Panc1 (cell line): ENCODE data around the gene FRMD4A. TPM values are rescaled to one million over a fixed set of nuclear protein-coding genes. Genes with fewer than 3 reads are reported as not detected.

Experiments
- ATAC-seq: fragments of 200-7000 bp; cut with Tn5 transposase; 2 replicates; pipeline ENCODE4 v1.9.1; 2020; ENCODE audit warnings: mild to moderate bottlenecking, moderate library complexity
- BruUV-seq: library from RNA; stranded (reverse); fragments of 400-500 nt; replicated peaks from 2 replicates; lab custom pipeline; 2021; lab: Mats Ljungman, UMichigan
- CTCF ChIA-PET: fragments of 300-600 bp; sonication (Branson Sonifier 250); formaldehyde crosslinking; loops from one replicate; lab custom pipeline; 2022; ENCODE audit warnings: antibody characterized with exemption; lab: Charles Lee
- POLR2A ChIA-PET: fragments of 300-600 bp; sonication (Branson Sonifier 250); formaldehyde crosslinking; loops from one replicate; lab custom pipeline; 2022; ENCODE audit warnings: antibody characterized with exemption; lab: Charles Lee
- DNase-seq: peaks from one replicate; pipeline ENCODE4 v3.0.0-alpha.2; 2010; ENCODE audit warnings: low read depth, low spot score
- H3K27ac ChIP-seq: 2 replicates; pipeline ENCODE4 v1.5.1; 2011; ENCODE audit warnings: mild to moderate bottlenecking, low read length, inconsistent platforms
- H3K27me3 ChIP-seq: fragments of 200-500 bp; sonication (Bioruptor generic); 2 replicates; pipeline ENCODE4 v1.6.0; 2014; ENCODE audit warnings: low read length, inconsistent platforms; ENCODE audit not compliant: control insufficient read depth, insufficient read depth
- H3K36me3 ChIP-seq: fragments of 200-500 bp; sonication (Bioruptor generic); 2 replicates; pipeline ENCODE4 v1.5.1; 2014; ENCODE audit warnings: inconsistent platforms, mild to moderate bottlenecking, low read length, moderate library complexity; ENCODE audit not compliant: control insufficient read depth, insufficient read depth
- H3K4me1 ChIP-seq: 2 replicates; pipeline ENCODE4 v1.5.1; 2011; ENCODE audit warnings: inconsistent platforms, mild to moderate bottlenecking, low read length, moderate library complexity; ENCODE audit not compliant: control insufficient read depth, insufficient read depth
- H3K4me3 ChIP-seq, 2 experiments: 2 replicates each; pipeline ENCODE4 v1.5.1; 2011 to 2012; ENCODE audit warnings: low read depth in 2 of 2, low read length in 2 of 2, mild to moderate bottlenecking in 2 of 2, inconsistent platforms in 1 of 2, moderate library complexity in 1 of 2
- H3K9me3 ChIP-seq: fragments of 200-500 bp; sonication (Bioruptor generic); 2 replicates; pipeline ENCODE4 v1.5.1; 2014; ENCODE audit warnings: low read depth, mild to moderate bottlenecking, inconsistent platforms, low read length, moderate library complexity; ENCODE audit not compliant: control insufficient read depth, insufficient read depth
- POLR2AphosphoS5 ChIP-seq: IDR thresholded peaks from 2 replicates; pipeline ENCODE4 v1.6.1; 2012; ENCODE audit warnings: mild to moderate bottlenecking, low read depth, low read length, moderate library complexity
- SIN3A ChIP-seq: IDR thresholded peaks from 2 replicates; pipeline ENCODE4 v1.6.1; 2012; ENCODE audit warnings: low read depth, mild to moderate bottlenecking, low read length, moderate library complexity, borderline replicate concordance; ENCODE audit not compliant: insufficient read depth
- TCF7L2 ChIP-seq: IDR thresholded peaks from 2 replicates; pipeline ENCODE4 v1.6.1; 2011; ENCODE audit warnings: mild to moderate bottlenecking, low read depth, low read length, inconsistent platforms
- in situ Hi-C: cut with HindIII; loops from 2 replicates; pipeline ENCODE4 v1.10.0; 2016; ENCODE audit warnings: low sequenced_read_pairs, low pct_unique_long_range_greater_than_20kb
- intact Hi-C: fragments of 100-400 bp; cut with micrococcal nuclease; formaldehyde crosslinking; loops from one replicate; pipeline ENCODE4 v1.10.0; 2022; ENCODE audit not compliant: unreplicated experiment
- total RNA-seq: library from RNA; stranded (reverse); gene quantifications from one replicate; pipeline ENCODE4 v1.2.1, GENCODE V29; 2021; ENCODE audit not compliant: unreplicated experiment
- TF ChIP-seq, protein P1 (sequence below), 2 experiments: IDR thresholded peaks; 2 replicates each; pipeline ENCODE4 v1.6.1; 2011 to 2012; ENCODE audit warnings: low read depth in 2 of 2, control low read depth in 1 of 2, low read length in 1 of 2, mild to moderate bottlenecking in 1 of 2, moderate library complexity in 1 of 2; ENCODE audit not compliant: insufficient read depth in 1 of 2
- TF ChIP-seq, protein P2 (sequence below): fragments of 450-650 bp; IDR thresholded peaks from 2 replicates; pipeline ENCODE4 v1.5.1; 2017; ENCODE audit warnings: mild to moderate bottlenecking

FRMD4A gene
- total RNA-seq, 1 experiment from 2014 or later, result 7.1 TPM

DNA sequence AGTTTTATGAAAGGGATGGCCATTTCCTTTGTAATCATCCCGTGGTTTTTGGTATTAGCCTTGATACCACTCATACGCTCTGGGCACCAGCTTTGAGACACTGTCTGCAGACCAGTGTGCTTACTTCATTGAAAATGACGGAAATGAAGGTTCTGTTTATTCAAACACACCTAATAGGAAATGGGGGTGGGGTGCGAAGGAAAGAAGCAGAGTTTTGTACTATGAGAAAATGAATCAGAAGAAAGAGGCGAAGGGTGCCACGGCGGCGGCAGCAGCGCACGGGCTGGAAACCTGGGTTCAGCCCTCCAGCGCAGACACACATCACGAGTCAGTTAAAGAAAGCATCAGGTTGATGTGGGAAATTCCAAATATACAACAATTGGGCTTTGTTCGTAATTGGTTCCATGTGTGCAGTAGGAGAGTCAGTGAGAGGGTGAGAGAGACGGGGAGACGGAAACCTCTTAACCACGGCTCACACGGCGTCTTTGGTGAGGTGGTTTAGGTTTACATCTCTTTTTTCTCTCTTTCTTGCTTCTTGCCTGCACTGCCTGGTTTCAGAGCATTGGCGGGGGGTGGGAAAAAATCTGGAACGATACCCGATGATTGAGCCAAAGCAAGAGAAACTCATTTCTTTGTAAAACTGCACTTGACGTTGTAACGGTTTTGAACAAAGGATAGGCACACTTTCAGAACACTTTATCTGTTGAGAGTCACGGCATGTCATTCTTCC, 321.2 kb downstream of the FRMD4A start:
- TF ChIP-seq POLR2AphosphoS5 (no peak), SIN3A (no peak), TCF7L2 (no peak)
- TF ChIP-seq, protein P1, sequence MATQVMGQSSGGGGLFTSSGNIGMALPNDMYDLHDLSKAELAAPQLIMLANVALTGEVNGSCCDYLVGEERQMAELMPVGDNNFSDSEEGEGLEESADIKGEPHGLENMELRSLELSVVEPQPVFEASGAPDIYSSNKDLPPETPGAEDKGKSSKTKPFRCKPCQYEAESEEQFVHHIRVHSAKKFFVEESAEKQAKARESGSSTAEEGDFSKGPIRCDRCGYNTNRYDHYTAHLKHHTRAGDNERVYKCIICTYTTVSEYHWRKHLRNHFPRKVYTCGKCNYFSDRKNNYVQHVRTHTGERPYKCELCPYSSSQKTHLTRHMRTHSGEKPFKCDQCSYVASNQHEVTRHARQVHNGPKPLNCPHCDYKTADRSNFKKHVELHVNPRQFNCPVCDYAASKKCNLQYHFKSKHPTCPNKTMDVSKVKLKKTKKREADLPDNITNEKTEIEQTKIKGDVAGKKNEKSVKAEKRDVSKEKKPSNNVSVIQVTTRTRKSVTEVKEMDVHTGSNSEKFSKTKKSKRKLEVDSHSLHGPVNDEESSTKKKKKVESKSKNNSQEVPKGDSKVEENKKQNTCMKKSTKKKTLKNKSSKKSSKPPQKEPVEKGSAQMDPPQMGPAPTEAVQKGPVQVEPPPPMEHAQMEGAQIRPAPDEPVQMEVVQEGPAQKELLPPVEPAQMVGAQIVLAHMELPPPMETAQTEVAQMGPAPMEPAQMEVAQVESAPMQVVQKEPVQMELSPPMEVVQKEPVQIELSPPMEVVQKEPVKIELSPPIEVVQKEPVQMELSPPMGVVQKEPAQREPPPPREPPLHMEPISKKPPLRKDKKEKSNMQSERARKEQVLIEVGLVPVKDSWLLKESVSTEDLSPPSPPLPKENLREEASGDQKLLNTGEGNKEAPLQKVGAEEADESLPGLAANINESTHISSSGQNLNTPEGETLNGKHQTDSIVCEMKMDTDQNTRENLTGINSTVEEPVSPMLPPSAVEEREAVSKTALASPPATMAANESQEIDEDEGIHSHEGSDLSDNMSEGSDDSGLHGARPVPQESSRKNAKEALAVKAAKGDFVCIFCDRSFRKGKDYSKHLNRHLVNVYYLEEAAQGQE (IDR thresholded peaks at IDR 0.05; ENCODE audit: insufficient read depth in 1 of 2, low read depth in 2 of 2, low read length in 1 of 2), result no peak
- TF ChIP-seq, protein P2, sequence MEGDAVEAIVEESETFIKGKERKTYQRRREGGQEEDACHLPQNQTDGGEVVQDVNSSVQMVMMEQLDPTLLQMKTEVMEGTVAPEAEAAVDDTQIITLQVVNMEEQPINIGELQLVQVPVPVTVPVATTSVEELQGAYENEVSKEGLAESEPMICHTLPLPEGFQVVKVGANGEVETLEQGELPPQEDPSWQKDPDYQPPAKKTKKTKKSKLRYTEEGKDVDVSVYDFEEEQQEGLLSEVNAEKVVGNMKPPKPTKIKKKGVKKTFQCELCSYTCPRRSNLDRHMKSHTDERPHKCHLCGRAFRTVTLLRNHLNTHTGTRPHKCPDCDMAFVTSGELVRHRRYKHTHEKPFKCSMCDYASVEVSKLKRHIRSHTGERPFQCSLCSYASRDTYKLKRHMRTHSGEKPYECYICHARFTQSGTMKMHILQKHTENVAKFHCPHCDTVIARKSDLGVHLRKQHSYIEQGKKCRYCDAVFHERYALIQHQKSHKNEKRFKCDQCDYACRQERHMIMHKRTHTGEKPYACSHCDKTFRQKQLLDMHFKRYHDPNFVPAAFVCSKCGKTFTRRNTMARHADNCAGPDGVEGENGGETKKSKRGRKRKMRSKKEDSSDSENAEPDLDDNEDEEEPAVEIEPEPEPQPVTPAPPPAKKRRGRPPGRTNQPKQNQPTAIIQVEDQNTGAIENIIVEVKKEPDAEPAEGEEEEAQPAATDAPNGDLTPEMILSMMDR, result no peak
- Histone ChIP-seq H3K9me3 (no peaks in the 10 kb centered on the region), H3K4me1 (peaks cover 3% of the 10 kb centered on the region; the same call in 1 of the 2 replicates), H3K27me3 (peaks cover 2% of the 10 kb centered on the region; the same call in 1 of the 2 replicates), H3K27ac (peak overlapping the region; percentile 48; the same call in 1 of the 2 replicates), H3K4me3 (peak overlapping the region; percentile 30 to 67), H3K36me3 (no peaks in the 10 kb centered on the region)
- BruUV-seq, result no TSS peak
- intact Hi-C loops, result no loop called here
- ATAC-seq, result peak; percentile 59
- no peak for DNase-seq
- ChIA-PET POLR2A (no interaction called here), CTCF (no interaction called here)
- in situ Hi-C loops, result no loop called here

DNA sequence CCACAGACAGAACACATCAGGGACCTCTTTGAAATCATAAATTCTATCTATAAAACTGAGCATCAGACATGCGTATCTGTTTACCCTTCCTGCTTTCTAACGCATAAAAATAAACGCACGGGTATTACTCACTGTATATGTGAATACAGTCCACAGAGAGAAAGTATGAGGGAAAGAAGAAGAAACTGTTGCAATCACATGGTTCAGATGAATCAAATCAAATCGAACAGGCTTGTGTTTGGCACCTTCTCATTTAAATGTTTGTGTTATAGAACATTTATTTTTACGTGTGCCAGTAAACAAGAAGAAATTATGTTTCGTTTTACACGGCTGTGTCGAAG, 322.0 kb downstream of the FRMD4A start:
- TF ChIP-seq TCF7L2 (no peak), SIN3A (no peak), POLR2AphosphoS5 (no peak)
- TF ChIP-seq, protein P2, result no peak
- TF ChIP-seq, protein P1 (IDR thresholded peaks at IDR 0.05; ENCODE audit: insufficient read depth in 1 of 2, low read depth in 2 of 2, low read length in 1 of 2), result no peak
- Histone ChIP-seq H3K4me1 (peaks cover 3% of the 10 kb centered on the region; the same call in 1 of the 2 replicates), H3K27ac (peak overlapping the region; percentile 48; the same call in 1 of the 2 replicates), H3K36me3 (no peaks in the 10 kb centered on the region), H3K27me3 (peaks cover 2% of the 10 kb centered on the region; the same call in 1 of the 2 replicates), H3K4me3 (peak overlapping the region; percentile 30 to 67), H3K9me3 (no peaks in the 10 kb centered on the region)
- intact Hi-C loops (no loop called here), in situ Hi-C loops (no loop called here)
- ATAC-seq, result peak; percentile 32; the same call in 1 of the 2 replicates
- DNase-seq, result no peak
- CTCF ChIA-PET, result no interaction called here
- POLR2A ChIA-PET, result no interaction called here
- BruUV-seq, result no TSS peak
